DND-41 (cell line): Measurements from ENCODE around the gene NPIPB8.
"Not testable (repeated sequence)": the region's sequence is repeated elsewhere in the genome, so short reads cannot be mapped to it uniquely, and the experiment has no call there.

Experiments used
- ATAC-seq: fragments of 200-7000 bp; cut with Tn5 transposase; 3 replicates; pipeline ENCODE4 v1.9.1; 2021; ENCODE audit warnings: low read depth; ENCODE audit not compliant: insufficient read depth
- DNase-seq: peaks from one replicate; pipeline ENCODE4 v3.0.0-alpha.2; 2020
- H2AFZ ChIP-seq: 2 replicates; pipeline ENCODE4 v1.6.0; 2012; ENCODE audit warnings: low read depth, low read length
- H3K27ac ChIP-seq: 2 replicates; pipeline ENCODE4 v1.5.1; 2012; ENCODE audit warnings: low read length, inconsistent platforms
- H3K27me3 ChIP-seq: fragments of 200-600 bp; sonication (generic); 2 replicates; pipeline ENCODE4 v1.6.0; 2012; ENCODE audit warnings: low read length, mild to moderate bottlenecking, inconsistent platforms; ENCODE audit not compliant: insufficient read depth, poor library complexity
- H3K36me3 ChIP-seq: 2 replicates; pipeline ENCODE4 v1.5.1; 2012; ENCODE audit warnings: low read length, inconsistent platforms; ENCODE audit not compliant: insufficient read depth
- H3K4me1 ChIP-seq: 2 replicates; pipeline ENCODE4 v1.5.1; 2012; ENCODE audit warnings: mild to moderate bottlenecking, low read length; ENCODE audit not compliant: insufficient read depth
- H3K4me2 ChIP-seq: 2 replicates; pipeline ENCODE4 v1.6.0; 2012; ENCODE audit warnings: mild to moderate bottlenecking, moderate library complexity, low read length, inconsistent platforms; ENCODE audit not compliant: insufficient read depth
- H3K4me3 ChIP-seq, 2 experiments: fragments of 200-600 bp in 1 of 2; shearing (Covaris generic) in 1 of 2; 2 replicates each; pipeline ENCODE4 v1.5.1; 2012 to 2016; ENCODE audit warnings: inconsistent platforms in 2 of 2, low read length in 2 of 2, mild to moderate bottlenecking in 2 of 2, low read depth in 1 of 2, moderate library complexity in 1 of 2
- H3K79me2 ChIP-seq: 2 replicates; pipeline ENCODE4 v1.6.0; 2012; ENCODE audit warnings: low read length, inconsistent platforms; ENCODE audit not compliant: insufficient read depth
- H3K9ac ChIP-seq: 2 replicates; pipeline ENCODE4 v1.6.0; 2012; ENCODE audit warnings: low read depth, mild to moderate bottlenecking, inconsistent platforms, low read length, moderate library complexity
- H3K9me3 ChIP-seq: 2 replicates; pipeline ENCODE4 v1.5.1; 2012; ENCODE audit warnings: low read length, moderate library complexity, mild to moderate bottlenecking, inconsistent platforms; ENCODE audit not compliant: insufficient read depth, severe bottlenecking
- H4K20me1 ChIP-seq: 2 replicates; pipeline ENCODE4 v1.6.0; 2012; ENCODE audit warnings: low read length; ENCODE audit not compliant: insufficient read depth

Gene NPIPB8

DNA sequence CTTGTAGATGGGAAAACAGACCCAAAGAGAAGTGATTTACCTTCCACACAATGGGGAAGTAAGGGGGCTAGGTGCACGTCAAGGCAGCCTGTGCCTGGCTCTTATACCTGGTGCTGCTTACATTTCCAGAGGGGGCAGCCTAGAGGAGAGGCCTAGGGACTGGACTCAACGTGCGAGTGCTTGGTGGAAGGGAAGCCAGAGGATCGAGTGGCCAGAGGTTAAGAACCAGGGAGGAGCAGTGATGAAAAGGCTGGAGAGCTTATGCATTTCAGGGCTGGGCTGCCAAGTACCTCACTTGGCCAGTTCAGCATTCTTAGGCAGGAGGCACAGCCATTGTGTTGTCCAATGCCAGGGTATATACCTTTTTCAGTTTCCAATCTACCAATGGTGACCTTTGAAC is 30.3 kb downstream of the NPIPB8 start:
- not testable (repeated sequence) for H3K79me2 ChIP-seq, H2AFZ ChIP-seq, H4K20me1 ChIP-seq, ATAC-seq, H3K4me3 ChIP-seq, H3K4me2 ChIP-seq, H3K9me3 ChIP-seq, DNase-seq, H3K9ac ChIP-seq, H3K27ac ChIP-seq, H3K27me3 ChIP-seq, H3K4me1 ChIP-seq, H3K36me3 ChIP-seq

DNA sequence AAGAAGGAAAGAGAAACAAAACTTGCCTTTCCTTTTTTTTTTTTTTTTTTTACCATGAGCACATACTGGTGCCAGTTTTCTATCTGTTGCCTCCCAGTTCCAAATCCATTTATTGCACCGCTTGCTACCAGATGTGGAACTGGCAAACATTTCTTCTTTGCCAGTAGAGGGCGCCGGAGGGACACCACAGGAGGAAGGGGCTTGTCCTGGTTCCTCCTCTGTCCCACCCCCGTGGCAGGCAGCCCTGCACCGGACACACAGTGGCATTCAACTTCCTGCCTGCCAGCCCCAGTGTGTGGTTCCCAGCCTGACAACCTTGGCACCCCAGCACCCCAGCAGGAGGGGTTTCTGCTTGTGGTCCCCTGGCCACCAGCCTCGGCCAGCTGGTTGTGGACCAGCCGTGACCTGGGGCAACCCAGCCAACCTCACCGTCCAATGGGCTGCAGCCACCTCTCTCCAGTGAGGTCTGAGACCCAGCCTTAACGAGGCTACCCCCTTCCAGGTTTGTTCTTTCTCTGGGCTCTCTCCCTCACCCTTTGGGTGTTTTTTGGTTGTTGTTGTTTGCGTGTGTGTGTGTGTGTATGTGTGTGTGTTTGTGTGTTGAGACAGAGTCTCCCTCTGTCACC is 50.6 kb downstream of the NPIPB8 start:
- H3K79me2 ChIP-seq, H3K27ac ChIP-seq, H4K20me1 ChIP-seq, H3K9ac ChIP-seq, H3K4me2 ChIP-seq, H3K9me3 ChIP-seq, H3K4me1 ChIP-seq, H2AFZ ChIP-seq, DNase-seq, H3K27me3 ChIP-seq, H3K36me3 ChIP-seq, H3K4me3 ChIP-seq: not testable (repeated sequence)
- ATAC-seq, result peak; percentile 98

DNA sequence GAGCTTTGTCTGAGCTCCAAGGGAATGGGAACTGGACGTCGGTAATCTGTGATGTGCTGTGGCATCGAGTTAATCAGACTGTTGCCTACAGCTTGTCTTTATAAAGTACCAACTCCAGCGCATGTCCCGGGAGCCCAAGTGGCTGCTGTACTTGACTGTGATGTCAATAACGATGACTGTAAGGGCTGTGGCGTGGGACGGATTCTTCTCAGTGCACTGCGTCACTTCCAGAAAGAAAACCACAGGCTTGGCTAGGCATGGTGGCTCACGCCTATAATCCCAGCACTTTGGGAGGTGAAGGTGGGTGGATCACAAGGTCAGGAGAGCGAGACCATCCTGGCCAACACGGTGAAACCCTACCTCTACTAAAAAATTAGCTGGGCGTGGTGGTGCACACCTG is 51.6 kb downstream of the NPIPB8 start:
- H4K20me1 ChIP-seq, H3K27me3 ChIP-seq, H3K27ac ChIP-seq, H3K9ac ChIP-seq, DNase-seq, H3K9me3 ChIP-seq, H3K79me2 ChIP-seq, H3K4me2 ChIP-seq, H2AFZ ChIP-seq, H3K4me3 ChIP-seq, ATAC-seq, H3K36me3 ChIP-seq, H3K4me1 ChIP-seq: not testable (repeated sequence)

DNA sequence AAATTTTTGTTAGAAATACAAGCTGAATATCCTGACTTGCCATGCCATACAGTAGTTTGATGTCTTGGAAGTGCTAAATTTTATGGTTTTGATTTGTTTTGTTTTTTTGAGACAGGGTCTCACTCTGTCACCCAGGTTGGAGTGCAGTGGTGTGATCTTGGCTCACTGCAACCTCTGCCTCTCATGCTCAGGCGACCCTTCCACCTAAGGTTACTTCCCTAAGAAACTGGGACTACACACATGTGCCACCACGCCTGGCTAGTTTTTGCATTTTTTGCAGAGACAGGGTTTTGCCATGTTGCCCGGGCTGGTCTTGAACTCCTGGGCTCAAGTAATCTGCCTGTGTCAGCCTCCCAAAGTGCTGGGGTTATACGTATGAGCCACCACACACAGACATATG is 53.9 kb downstream of the NPIPB8 start:
- not testable (repeated sequence) for H3K4me2 ChIP-seq, H4K20me1 ChIP-seq, H3K36me3 ChIP-seq, H3K27ac ChIP-seq, H3K27me3 ChIP-seq, DNase-seq, H3K4me3 ChIP-seq, H2AFZ ChIP-seq, ATAC-seq, H3K79me2 ChIP-seq, H3K9me3 ChIP-seq, H3K9ac ChIP-seq, H3K4me1 ChIP-seq

DNA sequence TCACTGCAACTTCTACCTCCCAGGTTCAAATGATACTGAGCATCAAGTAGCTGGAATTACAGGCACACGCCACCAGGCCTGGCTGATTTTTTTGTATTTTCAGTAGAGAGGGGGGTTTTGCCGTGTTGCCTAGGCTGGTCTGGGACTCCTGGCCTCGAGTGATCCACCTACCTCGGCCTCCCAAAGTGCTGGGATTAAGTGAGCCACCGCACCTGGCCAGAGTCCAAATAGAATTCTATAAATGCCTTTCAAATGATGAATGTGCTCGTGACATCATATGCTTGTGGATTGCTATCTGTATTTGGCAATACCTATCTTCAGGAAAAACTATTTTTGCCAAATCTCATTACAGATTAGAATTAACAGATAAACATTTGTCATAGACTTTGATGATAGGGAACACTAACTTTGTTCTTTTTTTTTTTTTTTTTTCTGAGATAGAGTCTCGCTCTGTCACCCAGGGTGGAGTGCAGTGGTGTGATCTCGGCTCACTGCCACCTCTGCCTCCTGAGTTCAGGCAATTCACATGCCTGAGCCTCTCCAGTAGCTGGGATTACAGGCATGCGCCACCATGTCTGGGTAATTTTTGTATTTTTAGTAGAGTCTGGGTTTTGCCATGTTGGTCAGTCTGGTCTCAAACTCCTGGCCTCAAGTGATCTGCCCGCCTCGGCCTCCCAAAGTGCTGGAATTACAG is 55.5 kb downstream of the NPIPB8 start:
- not testable (repeated sequence) for ATAC-seq, H3K27ac ChIP-seq

DNA sequence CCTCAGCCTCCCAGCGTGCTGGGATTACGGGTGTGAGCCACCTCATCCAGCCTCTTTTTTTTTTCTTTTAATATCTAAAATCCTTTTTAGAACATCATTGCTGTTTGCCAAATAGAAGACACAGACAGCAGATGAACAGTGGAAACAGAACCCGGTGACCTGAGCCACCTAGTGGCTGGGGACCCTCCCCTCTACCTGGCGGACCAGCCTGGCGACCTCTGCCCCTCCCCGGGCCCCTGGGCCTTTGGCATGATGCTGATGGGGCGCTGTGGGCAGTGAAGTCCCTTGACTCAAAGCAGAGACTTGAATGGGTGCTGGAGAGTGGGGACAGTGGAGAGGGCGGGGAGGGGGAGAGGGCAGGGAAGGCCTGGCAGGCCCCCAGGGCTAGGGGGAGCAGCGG is 61.9 kb downstream of the NPIPB8 start:
- DNase-seq, H4K20me1 ChIP-seq, H3K4me1 ChIP-seq, H3K79me2 ChIP-seq, H2AFZ ChIP-seq, H3K27me3 ChIP-seq, ATAC-seq, H3K4me2 ChIP-seq, H3K4me3 ChIP-seq, H3K36me3 ChIP-seq, H3K9ac ChIP-seq, H3K27ac ChIP-seq, H3K9me3 ChIP-seq: not testable (repeated sequence)

More for the DNA sequence above, 55.5 kb downstream of the NPIPB8 start:
- not testable (repeated sequence) for H2AFZ ChIP-seq, H3K4me3 ChIP-seq, H3K4me1 ChIP-seq, H3K9ac ChIP-seq, H3K27me3 ChIP-seq, DNase-seq, H3K79me2 ChIP-seq, H3K36me3 ChIP-seq, H4K20me1 ChIP-seq, H3K4me2 ChIP-seq, H3K9me3 ChIP-seq

DNA sequence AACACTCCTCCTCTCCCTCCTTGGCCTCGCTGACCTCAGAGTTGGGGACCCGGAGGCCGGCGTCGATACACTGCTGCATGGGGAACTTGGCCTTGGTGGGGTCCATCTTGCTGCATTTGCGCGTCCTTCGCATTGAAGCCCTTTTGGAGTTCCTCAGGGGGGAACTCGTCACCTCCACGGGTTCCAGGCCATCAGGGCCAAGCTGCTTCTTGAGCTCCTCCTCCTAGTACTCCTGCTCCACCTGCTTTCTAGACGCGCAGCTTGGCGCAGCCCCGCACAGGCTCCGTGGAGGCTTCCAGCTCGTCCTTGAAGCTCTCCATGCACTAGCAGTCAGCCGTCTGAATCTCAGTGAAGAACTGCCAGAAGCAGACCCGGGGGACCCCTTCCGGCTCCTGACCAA is 62.5 kb downstream of the NPIPB8 start:
- not testable (repeated sequence) for DNase-seq, H3K9ac ChIP-seq, H3K4me2 ChIP-seq, H3K9me3 ChIP-seq, H3K4me3 ChIP-seq, H2AFZ ChIP-seq, H3K36me3 ChIP-seq, ATAC-seq, H3K4me1 ChIP-seq, H3K27me3 ChIP-seq, H4K20me1 ChIP-seq, H3K27ac ChIP-seq, H3K79me2 ChIP-seq

DNA sequence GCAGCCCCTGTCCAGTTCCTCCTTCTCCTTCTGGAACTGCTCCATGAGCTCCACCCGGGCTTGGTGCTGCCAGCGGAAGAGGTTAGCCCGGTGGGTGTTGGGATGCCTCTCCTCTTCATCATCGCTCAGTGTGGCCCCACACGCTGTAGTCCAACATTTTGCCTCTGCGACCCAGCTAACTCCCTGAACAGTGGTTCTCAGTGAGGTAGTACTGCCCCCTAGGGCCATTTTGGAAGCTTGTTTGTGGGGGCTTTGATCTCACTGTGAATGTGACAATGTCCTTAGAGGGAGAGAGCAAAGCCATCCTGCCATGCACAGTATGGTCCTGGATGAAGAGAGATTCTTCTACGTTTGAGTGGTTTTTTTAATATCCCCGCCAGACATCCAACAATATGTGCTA is 63.5 kb downstream of the NPIPB8 start:
- H3K79me2 ChIP-seq, H3K9me3 ChIP-seq, H3K27me3 ChIP-seq, H3K4me3 ChIP-seq, H3K4me2 ChIP-seq, H2AFZ ChIP-seq, H3K36me3 ChIP-seq, ATAC-seq, H3K27ac ChIP-seq, DNase-seq, H4K20me1 ChIP-seq, H3K9ac ChIP-seq, H3K4me1 ChIP-seq: not testable (repeated sequence)
